NOMO-1 (cell line): ENCODE results near the gene MIOX.

Source experiments
- DNase-seq, 2 experiments: peaks; one replicate each; lab custom pipeline; 2025; ENCODE audit not compliant: unreplicated experiment in 2 of 2; lab: John Stamatoyannopoulos, UW

The MIOX gene

DNA sequence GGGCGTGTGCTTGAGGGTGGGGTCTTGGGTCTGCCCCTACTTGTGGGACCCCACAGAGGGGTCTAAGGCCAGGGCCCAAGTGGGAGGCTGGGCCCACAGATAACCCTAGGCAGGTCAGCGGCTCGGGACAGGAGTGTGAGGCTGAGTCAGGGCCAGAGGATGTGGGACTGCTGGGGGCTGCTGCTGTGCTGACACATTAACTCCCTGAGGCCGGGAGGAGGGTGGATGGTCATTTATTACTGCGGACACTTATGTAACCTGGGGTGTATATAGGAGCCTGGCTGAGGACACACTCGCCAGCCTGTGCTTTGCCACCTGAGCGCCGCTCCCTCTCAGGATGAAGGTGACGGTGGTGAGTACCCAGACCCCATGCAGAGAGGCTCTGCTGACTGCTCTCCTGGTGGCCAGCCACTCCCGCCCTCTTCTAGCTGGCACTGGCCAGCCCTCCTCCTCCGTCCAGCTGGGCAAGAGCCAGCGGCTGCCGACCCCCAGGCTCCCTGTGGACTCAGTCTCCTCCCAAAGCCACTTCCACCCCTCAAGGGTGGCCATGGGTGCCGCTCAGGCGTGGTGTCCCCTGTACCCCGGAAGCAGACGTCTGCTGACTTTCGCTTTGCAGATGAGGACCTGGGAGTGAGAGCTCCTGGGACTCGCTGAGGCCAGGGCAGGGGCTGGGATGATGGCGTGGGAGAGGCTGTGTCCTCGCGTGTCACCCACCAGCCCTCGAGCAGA is at the start of gene MIOX:
MIOX (plus strand) TSS at position 299 of the 729 bp plus-strand sequence; CDS start at position 338, 39 bp downstream.
- DNase-seq: no peak

DNA sequence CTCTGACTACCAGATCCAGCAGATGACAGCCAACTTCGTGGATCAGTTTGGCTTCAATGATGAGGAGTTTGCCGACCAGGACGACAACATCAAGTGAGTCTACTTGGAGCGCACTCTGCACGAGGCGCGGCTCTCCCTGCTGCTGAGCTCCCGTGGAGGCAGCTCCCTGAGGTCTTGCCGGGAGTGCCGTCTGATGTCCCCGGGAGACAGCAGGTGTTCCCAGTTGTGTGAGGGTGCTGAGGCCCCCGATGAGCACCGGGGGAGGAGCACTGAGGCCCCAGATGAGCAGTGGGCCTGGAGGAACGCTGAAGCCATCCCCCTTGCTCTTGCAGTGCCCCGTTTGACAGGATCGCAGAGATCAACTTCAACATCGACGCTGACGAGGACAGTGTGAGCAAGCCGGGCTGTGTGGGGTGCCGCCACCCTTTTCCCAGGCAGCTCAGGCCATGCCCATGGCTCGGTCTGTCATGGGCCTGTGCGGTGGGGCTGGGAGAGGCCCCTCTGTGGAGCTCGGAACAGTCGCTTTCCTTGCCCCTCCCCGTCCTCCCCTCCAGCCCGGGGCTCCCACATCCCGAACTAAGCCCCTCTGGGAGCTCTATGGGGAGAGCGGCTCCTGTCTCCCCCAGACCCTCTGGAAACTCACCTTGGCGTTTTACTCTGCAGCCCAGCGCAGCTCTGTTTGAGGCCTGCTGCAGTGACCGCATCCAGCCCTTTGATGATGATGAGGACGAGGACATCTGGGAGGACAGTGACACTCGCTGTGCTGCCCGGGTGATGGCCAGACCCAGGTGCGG is 49.0 kb upstream of the MIOX start:
- DNase-seq: no peak

DNA sequence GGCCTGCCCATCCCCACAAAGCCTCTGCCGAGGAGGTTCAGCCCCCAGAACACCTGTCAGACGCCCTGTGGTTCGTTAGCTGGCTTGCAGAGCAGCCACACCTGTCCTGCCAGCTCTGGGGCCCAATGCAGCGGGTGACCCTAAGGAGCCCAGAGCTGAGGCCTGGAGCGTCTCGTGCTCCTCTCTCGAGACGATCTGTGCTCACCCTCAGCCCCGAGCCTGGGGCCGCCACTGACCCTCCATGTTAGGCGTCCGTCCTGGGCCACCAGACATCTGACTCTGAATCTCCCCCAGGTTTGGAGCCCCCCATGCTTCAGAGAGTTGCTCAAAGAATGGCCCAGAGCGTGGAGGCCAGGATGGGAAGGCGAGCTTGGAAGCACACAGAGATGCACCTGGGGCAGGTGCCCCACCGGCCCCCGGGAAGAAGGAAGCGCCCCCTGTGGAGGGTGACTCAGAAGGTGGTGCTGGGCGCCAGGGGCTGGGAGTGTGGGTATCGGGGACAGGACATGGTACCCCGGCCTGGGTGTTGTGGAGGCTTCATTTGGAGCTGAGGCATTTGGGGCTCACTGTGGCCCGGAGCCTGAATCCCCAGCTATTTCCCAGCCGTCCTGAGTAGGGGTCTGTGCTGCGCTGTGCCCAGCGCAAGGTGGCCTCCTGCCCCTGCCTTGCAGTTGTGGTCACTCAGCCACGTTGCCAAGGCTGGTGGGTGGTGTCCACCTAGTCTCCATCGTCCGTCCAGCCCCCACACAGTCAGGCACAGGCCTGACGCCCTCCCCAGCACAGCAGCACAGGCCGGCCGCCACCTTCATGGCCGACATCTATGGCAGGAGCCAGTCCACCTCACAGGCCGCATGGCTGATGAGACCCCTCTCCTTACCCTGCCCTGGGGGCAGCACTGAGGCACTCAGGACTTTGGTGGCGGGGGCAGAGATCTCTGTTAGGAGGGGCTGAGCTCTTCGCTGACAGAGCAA is 48.1 kb upstream of the MIOX start:
- DNase-seq: no peak

DNA sequence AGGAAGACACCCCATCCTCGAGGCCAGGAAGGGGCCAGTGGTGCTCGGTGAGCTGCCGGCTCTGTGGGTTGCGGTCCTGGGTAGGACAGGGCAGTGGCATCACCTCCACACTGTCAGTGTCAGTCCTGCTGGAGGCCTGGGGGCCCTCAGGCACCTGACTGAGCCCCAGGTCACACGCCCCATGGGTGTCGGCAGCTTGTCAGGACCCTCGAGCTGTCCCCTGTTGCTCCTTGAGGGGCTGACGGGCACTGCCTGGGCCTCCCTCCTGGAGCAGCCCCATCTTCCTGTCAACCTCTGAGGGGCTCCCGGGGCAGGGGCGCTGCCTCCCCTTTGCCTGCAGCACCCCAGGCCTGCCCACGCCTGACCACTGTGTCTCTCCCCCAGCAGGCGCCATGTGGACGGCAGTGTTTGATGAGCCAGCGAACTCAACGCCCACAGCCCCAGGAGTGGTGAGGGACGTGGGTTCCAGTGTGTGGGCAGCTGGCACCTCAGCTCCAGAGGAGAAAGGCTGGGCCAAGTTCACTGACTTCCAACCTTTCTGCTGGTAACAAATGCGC is 47.3 kb upstream of the MIOX start:
- DNase-seq: no peak

DNA sequence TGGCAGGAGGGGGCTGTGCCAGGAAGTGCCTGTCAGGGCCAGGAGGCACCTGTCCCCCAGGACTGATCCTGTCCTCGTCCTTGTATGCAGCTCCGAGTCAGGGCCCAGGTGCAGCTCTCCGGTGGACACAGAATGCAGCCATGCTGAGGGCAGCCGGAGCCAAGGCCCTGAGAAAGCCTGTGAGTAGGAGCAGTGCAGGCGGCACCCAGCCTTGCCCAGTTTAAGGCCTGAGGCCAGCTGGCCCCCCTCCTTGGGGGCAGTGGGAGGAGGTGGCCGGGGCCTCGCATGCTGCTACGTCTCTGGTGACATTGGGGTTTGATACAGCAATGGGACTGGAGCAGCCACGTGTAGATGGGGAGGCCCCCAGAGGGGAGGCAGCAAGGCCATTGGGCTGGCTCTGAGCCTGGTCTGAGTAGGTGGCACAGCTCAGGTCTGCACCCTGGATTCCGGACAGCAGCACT is 46.8 kb upstream of the MIOX start:
- DNase-seq: no peak

DNA sequence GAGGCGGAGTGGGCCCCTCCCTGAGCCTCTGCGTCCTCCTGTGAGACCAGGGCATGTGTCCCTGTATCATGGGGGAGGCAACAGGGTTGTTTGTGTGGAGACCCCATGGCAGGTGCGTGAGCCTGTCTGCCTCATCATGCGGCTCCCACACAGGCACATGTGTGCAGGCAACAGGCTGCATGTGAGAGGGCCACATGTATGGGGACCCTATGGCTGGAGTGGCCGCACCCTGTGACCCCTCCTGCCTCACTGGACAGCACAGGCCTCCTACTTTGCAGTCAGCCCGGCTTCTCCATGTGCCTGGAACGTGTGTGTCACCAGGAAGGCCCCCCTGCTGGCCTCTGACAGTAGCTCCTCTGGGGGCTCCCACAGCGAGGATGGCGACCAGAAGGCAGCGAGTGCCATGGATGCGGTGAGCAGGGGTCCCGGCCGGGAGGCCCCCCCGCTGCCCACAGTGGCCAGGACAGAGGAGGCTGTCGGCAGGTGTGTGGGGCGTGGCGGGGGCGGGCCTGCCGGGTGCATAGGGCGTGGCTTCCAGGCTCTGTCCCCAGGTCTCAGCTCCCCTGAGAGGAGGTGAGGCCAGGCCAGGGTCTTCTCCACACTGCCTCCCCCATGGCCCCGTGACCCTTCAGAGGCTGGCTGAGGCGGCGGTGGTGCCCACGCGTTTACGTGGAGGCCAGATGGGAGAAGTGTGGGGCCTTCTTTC is 46.0 kb upstream of the MIOX start:
- DNase-seq: no peak

DNA sequence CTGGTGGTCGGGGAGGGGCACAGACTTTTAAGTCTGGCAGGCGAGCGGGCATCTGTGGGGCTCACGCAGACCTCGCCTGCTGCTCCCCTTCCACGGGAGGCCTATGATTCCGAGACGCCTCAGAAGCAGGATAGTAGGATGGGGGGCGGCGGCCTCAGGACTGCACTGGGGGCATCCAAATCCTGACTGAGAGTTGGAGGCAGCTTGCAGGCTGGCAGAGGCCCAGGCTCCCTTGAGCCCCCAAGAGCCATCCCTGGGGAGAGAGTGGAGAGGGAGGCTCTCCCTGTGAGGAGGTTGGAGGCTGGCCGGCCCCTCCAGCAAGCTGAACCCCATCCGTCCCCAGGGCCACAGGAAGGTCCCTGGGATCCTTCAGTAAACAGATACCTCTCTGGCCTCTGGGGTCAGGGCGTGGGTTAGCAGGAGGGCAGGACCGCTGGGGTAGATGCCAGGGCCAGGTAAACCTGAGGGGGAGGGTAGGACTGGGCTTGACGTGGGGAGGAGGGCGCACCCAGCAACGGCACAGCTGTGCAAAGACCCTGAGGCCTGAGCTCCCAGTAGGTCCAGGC is 45.1 kb upstream of the MIOX start:
- DNase-seq: no peak

DNA sequence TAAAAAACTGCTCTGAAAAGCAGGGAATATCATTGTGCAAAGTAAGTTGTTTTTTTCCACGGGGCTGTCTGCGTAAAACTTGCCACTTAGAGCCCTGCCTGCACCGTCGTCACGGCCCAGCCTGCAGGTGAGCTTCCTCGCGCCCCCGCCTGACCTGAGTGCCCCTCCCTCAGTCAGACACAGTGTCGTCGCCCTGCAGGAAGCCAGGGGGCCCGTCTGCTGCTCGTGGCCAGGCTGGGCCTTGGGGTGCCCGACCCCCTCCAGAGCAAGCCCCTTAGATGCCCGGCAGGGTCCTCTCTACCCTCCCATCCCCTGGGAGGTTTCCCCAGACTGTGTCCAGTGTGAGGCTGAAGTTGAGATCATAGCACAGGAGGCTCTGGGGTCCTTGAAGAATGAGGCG is 43.5 kb upstream of the MIOX start:
- DNase-seq: no peak

DNA sequence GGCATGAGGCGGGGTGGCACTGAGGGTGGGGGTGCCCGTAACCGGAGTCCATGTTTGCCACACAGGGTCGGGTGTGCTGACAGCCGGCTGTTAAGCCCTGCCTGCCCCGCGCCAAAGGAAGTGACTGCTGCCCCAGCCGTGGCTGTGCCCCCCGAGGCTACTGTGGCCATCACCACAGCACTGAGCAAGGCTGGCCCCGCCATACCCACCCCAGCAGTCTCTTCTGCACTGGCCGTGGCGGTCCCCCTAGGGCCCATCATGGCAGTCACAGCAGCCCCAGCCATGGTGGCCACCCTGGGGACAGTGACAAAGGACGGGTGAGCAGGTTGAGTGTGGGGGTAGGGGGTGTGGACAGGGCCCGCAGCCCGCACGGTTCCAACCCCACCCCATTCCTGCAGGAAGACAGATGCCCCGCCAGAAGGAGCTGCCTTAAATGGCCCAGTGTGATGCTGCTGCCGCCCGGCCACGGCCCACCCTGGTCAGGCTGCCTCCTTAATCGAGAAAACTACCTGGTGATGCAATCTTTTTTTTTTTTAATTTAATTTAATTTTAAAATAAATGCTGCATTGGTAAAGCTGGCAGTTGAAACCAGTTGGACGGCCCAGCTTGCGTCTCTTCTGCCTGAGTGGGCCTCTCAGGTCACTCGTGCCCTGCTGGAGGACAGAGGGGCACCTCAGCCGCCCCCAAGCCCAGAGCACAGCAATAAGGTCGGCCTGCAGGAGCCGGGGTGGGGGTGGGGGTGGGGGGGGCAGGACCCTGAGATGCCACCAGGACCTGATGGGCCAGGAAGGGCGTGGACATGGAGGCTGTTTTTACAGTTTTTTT is 42.6 kb upstream of the MIOX start:
- DNase-seq: no peak

DNA sequence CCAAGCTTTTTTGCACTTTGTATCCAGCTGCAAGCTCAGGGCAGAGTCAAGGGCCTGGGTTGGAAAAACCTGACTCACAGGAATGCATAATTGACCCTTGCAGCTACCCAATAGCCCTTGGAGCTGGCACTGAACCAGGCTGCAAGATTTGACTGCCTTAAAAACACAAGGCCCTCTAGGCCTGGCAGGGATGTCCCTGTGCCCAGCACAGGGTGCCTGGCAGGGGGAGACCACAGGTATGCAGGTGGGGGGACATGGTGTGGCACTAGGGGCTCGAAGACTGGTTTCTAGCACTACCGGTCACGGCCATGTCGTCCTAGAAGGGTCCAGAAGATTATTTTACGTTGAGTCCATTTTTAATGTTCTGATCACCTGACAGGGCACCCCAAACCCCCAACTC is 42.0 kb upstream of the MIOX start:
- DNase-seq: no peak

DNA sequence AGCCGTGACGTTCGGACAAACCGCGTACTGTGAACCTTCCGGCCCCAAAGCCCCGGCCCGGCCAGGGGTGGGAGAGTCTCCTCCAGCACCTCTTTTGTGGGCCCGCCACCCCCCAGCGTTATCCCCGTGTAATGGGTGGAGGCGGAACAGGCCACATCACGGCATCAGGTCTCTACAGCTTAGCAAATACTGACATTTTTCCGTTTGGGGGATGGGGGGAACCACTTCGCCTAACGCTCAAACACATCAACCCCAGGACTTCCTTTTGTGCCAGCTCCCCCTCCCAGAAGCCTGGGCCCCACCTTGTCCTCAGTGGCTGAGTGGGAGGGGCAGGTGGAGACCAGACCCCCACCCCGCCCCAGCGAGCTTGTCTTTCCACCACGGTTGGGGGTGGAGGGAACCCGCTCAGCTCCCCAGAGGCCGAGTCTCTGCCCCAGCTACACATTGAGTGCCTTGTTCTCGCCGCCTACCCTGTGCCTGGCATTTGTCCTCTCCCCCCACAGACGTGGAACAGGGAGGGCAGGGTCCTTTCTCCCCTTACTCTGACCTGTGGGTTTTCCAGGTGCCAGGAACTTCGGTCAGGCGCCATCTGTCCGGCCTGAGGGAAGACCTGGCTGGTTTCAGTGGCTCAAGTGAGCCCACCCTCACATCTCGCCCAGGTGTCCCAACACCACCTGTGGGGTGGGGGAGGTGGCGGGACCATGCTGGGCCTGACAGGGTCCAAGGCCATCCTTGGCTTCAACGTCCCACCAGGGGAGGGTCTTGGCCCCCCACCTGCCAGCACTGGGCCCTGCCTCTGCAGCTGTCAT is 41.4 kb upstream of the MIOX start:
- no peak for DNase-seq

DNA sequence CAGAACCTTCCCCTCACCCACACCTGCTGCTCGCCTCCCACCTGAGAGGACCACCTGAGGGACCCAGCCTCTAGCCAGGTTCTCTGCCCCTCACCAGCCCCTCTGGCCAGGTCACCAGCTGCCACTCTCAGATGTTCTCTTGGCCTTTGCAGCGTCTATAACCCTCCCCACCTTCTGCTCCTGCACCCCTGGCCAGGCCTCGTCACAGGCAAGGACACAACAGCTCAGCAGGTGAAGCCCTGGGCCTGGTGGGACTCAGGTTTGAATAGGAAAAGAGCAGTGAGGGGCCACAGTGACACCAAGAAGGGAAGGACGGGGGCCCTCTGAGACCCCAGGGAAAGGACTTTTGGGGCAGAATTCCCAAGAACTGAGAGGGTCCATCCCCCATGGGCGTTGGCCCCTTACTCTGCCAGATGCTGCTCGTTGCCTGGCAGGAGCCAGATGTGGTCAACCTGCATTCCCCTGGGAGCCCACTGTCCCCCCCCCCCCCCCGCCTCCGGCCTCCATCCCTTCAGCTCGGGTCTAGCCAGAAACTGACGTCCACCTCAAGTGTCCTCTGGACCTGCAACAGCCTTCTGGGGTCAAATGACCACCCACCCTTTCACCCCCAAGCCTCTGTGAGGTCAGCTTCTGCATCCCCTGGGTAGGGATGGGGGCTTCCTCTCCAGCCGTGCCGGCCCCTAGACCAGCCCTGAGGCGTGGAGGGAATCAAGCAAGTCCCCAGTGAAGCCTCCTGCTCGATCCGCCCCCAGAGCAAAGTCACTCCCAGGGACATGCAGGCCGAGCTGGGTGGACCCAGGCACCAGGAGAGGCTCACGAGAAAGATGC is 40.6 kb upstream of the MIOX start:
- no peak for DNase-seq

DNA sequence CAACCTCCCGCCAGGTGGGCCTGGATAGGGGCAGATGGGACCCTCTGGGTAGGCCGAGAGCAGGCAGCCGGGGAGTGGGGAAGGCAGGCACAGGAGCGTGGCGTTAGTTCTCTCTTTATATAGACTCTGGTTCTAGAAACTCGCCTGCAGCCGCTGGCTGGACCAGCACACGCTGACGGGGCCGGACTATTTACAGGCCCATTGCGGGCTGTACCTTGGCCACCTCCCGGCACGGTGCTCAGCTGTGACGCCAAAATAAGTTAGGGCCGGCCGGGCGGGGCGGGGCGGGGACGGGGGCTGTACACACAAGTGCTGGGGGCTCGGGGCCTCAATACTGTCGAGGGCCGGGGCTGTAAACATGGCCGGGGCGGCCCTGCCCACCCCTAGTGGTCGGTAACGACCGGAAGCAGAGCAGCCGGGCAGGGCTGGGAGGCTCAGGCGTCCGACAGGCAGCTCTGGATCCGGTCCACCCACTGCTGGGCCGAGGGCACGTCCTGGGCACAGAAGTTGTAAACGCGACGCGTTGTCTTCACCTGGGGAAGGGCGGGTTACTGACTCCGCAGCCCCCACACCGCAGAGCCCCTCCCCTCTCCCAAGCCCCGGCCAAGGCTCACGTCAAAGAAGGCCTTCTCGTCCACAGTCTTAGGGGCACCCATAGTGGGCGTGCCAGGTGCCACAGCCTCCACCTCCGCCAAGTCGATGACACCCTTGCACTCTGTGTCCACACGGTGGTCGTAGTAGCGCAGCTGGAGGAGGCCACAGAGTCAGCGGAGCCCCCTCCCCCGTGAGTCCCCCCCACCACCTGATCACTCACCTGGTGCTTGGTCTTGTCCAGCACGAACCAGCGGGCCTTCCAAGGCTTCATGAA is 39.7 kb upstream of the MIOX start:
- no peak for DNase-seq

DNA sequence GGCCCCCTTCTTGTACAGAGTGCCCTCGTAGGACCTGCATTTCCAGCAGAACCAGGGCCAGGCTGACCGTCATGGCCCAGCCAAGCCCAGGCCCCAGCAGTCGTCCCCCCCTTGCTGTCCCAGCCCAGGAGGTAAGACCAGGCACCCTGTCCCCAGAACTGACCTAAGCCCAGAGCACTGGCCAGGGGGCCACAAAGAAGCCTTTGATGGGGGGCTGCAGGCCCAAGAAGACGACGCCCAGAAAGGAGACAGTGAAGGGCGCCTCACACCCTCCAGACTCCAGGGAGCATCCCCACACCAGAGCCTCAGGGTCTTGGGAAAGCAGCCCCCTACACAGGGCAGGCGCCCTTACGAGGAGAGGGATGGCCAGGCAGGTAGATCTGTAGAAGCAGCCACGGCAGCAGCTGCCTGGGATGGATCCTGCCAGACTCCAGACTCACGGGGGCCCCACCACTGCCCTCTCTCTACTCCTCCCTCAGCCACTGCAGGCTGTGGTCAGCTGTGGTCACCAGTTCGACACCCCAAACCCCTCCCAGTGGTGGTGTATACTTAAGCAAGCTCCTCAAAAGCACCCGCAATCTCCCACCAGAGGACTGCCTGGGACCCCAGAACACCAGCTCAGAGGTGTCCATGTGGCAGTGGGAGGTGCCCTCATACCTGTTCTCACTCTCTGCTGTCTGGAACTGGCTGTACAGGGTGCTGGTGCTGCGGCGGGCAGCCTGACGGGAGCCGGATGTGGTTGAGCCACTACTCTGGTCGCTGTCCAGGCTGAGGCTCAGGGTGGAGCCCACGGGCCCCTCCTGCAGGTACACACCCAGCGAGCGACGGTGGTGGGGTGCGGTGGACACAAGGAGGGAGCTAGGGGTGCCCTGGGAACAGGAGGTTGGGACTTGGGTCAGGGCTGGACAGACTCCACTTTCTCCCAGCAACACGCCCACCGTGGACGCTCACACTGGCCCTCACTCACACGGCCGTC is 38.8 kb upstream of the MIOX start:
- DNase-seq: no peak

DNA sequence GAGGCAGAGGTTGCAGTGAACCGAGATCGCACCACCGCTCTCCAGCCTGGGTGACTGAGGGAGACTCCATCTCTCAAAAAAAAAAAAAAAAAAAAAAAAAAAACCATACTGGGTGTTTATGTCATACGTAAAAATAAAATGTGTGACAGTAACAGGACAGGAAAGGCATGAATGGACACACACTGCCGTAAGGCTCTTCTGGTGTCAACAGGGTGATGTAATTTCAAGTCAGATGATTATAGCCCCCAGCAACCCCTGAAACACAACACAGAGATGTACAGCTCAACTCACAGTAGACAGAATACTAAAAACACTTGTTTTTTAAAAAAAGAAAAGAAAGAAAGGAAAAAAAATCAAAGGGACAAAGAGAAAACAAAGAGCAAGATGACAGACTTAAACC is 34.0 kb upstream of the MIOX start:
- no peak for DNase-seq
